ENCODE data around the gene SYNPR.

SYNPR gene

GRCh38 chr3:63473641-63474166, 195.6 kb downstream of the SYNPR start:
- DNase-seq, result no peak
- Histone ChIP-seq H4K8ac (ENCODE audit: low read depth, low read length) (no peak overlapping the region), H3K56ac (ENCODE audit: low read length) (no peak overlapping the region), H3K4me1 (ENCODE audit: control insufficient read depth, low read depth, low read length) (no peaks in the 10 kb centered on the region), H3K36me3 (ENCODE audit: control insufficient read depth, insufficient read depth, low read length) (no peaks in the 10 kb centered on the region), H3K4me2 (ENCODE audit: low read length) (no peak overlapping the region), H4K5ac (ENCODE audit: low read length) (no peak overlapping the region), H3K18ac (ENCODE audit: low read length) (no peak overlapping the region), H2AK5ac (ENCODE audit: low read length) (no peak overlapping the region), H3K9ac (ENCODE audit: low read length) (no peak overlapping the region), H2BK15ac (replicated peaks; ENCODE audit: low read depth) (no peak overlapping the region), H3K27ac (ENCODE audit: low read depth, low read length) (no peak overlapping the region), H3K79me2 (ENCODE audit: control insufficient read depth, insufficient read depth, low read length) (no peaks in the 10 kb centered on the region), H3K23ac (ENCODE audit: low read length) (no peak overlapping the region), H3K4ac (ENCODE audit: low read depth, low read length) (no peak overlapping the region), H2BK120ac (ENCODE audit: low read depth, low read length) (no peak overlapping the region), H2BK5ac (ENCODE audit: low read length) (no peak overlapping the region), H3K27me3 (ENCODE audit: insufficient read depth, low read length, poor library complexity) (no peaks in the 10 kb centered on the region), H3K79me1 (ENCODE audit: low read length) (no peaks in the 10 kb centered on the region), H3K4me3 (ENCODE audit: low read length) (no peak overlapping the region)
- WGBS (ENCODE audit: extremely low coverage, insufficient coverage, low lambda C conversion rate), result no CpG with 5 or more reads among the region's 6 CpGs

GRCh38 chr3:63474828-63475518, 196.9 kb downstream of the SYNPR start:
- Histone ChIP-seq H2BK120ac (ENCODE audit: low read depth, low read length) (no peak overlapping the region), H2BK15ac (replicated peaks; ENCODE audit: low read depth) (no peak overlapping the region), H3K27me3 (ENCODE audit: insufficient read depth, low read length, poor library complexity) (no peaks in the 10 kb centered on the region), H3K79me1 (ENCODE audit: low read length) (no peaks in the 10 kb centered on the region), H3K4me3 (ENCODE audit: low read length) (no peak overlapping the region), H3K4me2 (ENCODE audit: low read length) (no peak overlapping the region), H3K36me3 (ENCODE audit: control insufficient read depth, insufficient read depth, low read length) (no peaks in the 10 kb centered on the region), H3K27ac (ENCODE audit: low read depth, low read length) (no peak overlapping the region), H3K9ac (ENCODE audit: low read length) (no peak overlapping the region), H3K23ac (ENCODE audit: low read length) (no peak overlapping the region), H3K79me2 (ENCODE audit: control insufficient read depth, insufficient read depth, low read length) (no peaks in the 10 kb centered on the region), H3K4me1 (ENCODE audit: control insufficient read depth, low read depth, low read length) (no peaks in the 10 kb centered on the region), H2BK5ac (ENCODE audit: low read length) (no peak overlapping the region), H4K5ac (ENCODE audit: low read length) (no peak overlapping the region), H3K4ac (ENCODE audit: low read depth, low read length) (no peak overlapping the region), H2AK5ac (ENCODE audit: low read length) (no peak overlapping the region), H3K56ac (ENCODE audit: low read length) (no peak overlapping the region), H4K8ac (ENCODE audit: low read depth, low read length) (no peak overlapping the region), H3K18ac (ENCODE audit: low read length) (no peak overlapping the region)
- DNase-seq, result no peak
- no CpG with 5 or more reads among the region's 3 CpGs for WGBS (ENCODE audit: extremely low coverage, insufficient coverage, low lambda C conversion rate)

GRCh38 chr3:63477494-63478129, 199.5 kb downstream of the SYNPR start:
- no peak for DNase-seq
- Histone ChIP-seq H3K56ac (ENCODE audit: low read length) (no peak overlapping the region), H2AK5ac (ENCODE audit: low read length) (no peak overlapping the region), H3K27ac (ENCODE audit: low read depth, low read length) (no peak overlapping the region), H3K9ac (ENCODE audit: low read length) (no peak overlapping the region), H3K4ac (ENCODE audit: low read depth, low read length) (no peak overlapping the region), H2BK5ac (ENCODE audit: low read length) (no peak overlapping the region), H3K36me3 (ENCODE audit: control insufficient read depth, insufficient read depth, low read length) (no peaks in the 10 kb centered on the region), H2BK15ac (replicated peaks; ENCODE audit: low read depth) (no peak overlapping the region), H2BK120ac (ENCODE audit: low read depth, low read length) (no peak overlapping the region), H3K79me2 (ENCODE audit: control insufficient read depth, insufficient read depth, low read length) (no peaks in the 10 kb centered on the region), H3K27me3 (ENCODE audit: insufficient read depth, low read length, poor library complexity) (no peaks in the 10 kb centered on the region), H3K23ac (ENCODE audit: low read length) (no peak overlapping the region), H3K4me3 (ENCODE audit: low read length) (no peak overlapping the region), H3K4me2 (ENCODE audit: low read length) (no peak overlapping the region), H3K18ac (ENCODE audit: low read length) (no peak overlapping the region), H4K5ac (ENCODE audit: low read length) (no peak overlapping the region), H3K79me1 (ENCODE audit: low read length) (no peaks in the 10 kb centered on the region), H3K4me1 (ENCODE audit: control insufficient read depth, low read depth, low read length) (no peaks in the 10 kb centered on the region), H4K8ac (ENCODE audit: low read depth, low read length) (no peak overlapping the region)
- WGBS (ENCODE audit: extremely low coverage, insufficient coverage, low lambda C conversion rate), result no CpG with 5 or more reads among the region's 8 CpGs

- H3K4ac ChIP-seq (ENCODE audit: low read depth, low read length), result no peak overlapping the region
- no peak overlapping the region for H2AK5ac ChIP-seq (ENCODE audit: low read length)
- no peak overlapping the region for H4K5ac ChIP-seq (ENCODE audit: low read length)
- no peak overlapping the region for H2BK120ac ChIP-seq (ENCODE audit: low read depth, low read length)
- H3K27ac ChIP-seq (ENCODE audit: low read depth, low read length), result no peak overlapping the region
- H3K36me3 ChIP-seq (ENCODE audit: control insufficient read depth, insufficient read depth, low read length), result no peaks in the 10 kb centered on the region
- no peak overlapping the region for H4K8ac ChIP-seq (ENCODE audit: low read depth, low read length)
- no peak overlapping the region for H2BK5ac ChIP-seq (ENCODE audit: low read length)
- no peak overlapping the region for H3K18ac ChIP-seq (ENCODE audit: low read length)
- H3K4me1 ChIP-seq (ENCODE audit: control insufficient read depth, low read depth, low read length), result no peaks in the 10 kb centered on the region
- H3K4me3 ChIP-seq (ENCODE audit: low read length), result no peak overlapping the region
- no peak overlapping the region for H3K9ac ChIP-seq (ENCODE audit: low read length)
- H3K4me2 ChIP-seq (ENCODE audit: low read length), result no peak overlapping the region
- DNase-seq, result no peak
- no peak overlapping the region for H2BK15ac ChIP-seq (replicated peaks; ENCODE audit: low read depth)
- WGBS (ENCODE audit: extremely low coverage, insufficient coverage, low lambda C conversion rate), result no CpG with 5 or more reads among the region's 6 CpGs
- no peaks in the 10 kb centered on the region for H3K79me2 ChIP-seq (ENCODE audit: control insufficient read depth, insufficient read depth, low read length)
- no peak overlapping the region for H3K23ac ChIP-seq (ENCODE audit: low read length)
- no peak overlapping the region for H3K56ac ChIP-seq (ENCODE audit: low read length)
- H3K27me3 ChIP-seq (ENCODE audit: insufficient read depth, low read length, poor library complexity), result no peaks in the 10 kb centered on the region
- no peaks in the 10 kb centered on the region for H3K79me1 ChIP-seq (ENCODE audit: low read length)
Measured at GRCh38 chr3:63478990-63479660, 201.0 kb downstream of the SYNPR start.

- no CpG with 5 or more reads among the region's 2 CpGs for WGBS (ENCODE audit: extremely low coverage, insufficient coverage, low lambda C conversion rate)
- Histone ChIP-seq H3K4me3 (ENCODE audit: low read length) (no peak overlapping the region), H3K27me3 (ENCODE audit: insufficient read depth, low read length, poor library complexity) (no peaks in the 10 kb centered on the region), H2AK5ac (ENCODE audit: low read length) (no peak overlapping the region), H3K56ac (ENCODE audit: low read length) (no peak overlapping the region), H4K8ac (ENCODE audit: low read depth, low read length) (no peak overlapping the region), H3K79me1 (ENCODE audit: low read length) (no peaks in the 10 kb centered on the region), H2BK15ac (replicated peaks; ENCODE audit: low read depth) (no peak overlapping the region), H3K36me3 (ENCODE audit: control insufficient read depth, insufficient read depth, low read length) (no peaks in the 10 kb centered on the region), H3K9ac (ENCODE audit: low read length) (no peak overlapping the region), H3K4me1 (ENCODE audit: control insufficient read depth, low read depth, low read length) (no peaks in the 10 kb centered on the region), H4K5ac (ENCODE audit: low read length) (no peak overlapping the region), H3K79me2 (ENCODE audit: control insufficient read depth, insufficient read depth, low read length) (no peaks in the 10 kb centered on the region), H3K4me2 (ENCODE audit: low read length) (no peak overlapping the region), H3K23ac (ENCODE audit: low read length) (no peak overlapping the region), H2BK120ac (ENCODE audit: low read depth, low read length) (no peak overlapping the region), H3K18ac (ENCODE audit: low read length) (no peak overlapping the region), H3K27ac (ENCODE audit: low read depth, low read length) (no peak overlapping the region), H3K4ac (ENCODE audit: low read depth, low read length) (no peak overlapping the region), H2BK5ac (ENCODE audit: low read length) (no peak overlapping the region)
- no peak for DNase-seq
Measured at GRCh38 chr3:63479661-63480035, 201.5 kb downstream of the SYNPR start.
